ENCODE measurements around the gene EXD2. TPM values are rescaled to one million over a fixed set of nuclear protein-coding genes. Genes with fewer than 3 reads are reported as not detected.

EXD2 gene
- total and polyA plus RNA-seq, 2 of the 13 experiments (the other 11 are each of a cell fraction or from before 2014, with no cell fraction given): 9.5 to 15.1 TPM

DNA sequence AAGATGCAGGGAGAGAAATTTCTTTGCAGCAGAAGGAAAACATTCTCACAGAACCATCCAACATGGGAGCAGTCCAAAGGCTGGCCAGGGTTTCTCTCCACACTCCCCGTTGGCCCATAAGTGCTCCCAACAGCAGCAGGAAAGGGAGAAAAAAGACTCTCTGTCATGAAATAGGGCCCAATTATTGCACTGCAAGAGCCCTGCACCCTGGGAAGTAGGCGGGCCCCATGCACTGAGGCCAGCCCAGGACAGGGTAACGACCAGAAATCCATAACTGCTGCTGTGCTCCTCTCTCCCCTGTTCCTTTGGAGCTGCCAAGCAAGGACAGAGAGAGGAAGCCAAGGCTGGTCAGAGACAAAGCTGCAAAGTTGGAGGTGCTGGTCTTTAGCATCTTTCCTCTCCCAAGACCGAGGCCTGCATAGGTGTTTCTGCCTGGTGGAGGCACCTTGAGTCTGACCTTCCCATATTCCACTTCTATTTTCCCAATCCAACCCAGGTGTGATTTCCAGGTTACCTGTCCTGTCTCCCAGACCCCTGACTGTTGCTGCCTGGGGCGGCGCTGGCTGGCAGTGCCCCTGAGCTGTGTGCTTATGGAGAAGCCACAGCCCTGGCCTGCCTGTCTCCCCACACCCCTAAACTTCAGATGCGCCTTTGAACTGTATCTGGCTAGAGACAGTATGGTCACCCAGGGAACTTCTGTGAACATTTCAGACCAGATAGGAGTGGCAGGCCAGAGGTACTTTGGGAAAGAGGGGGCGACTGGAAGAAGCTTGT is 75.5 kb downstream of the EXD2 start (continued):
- TF ChIP-seq, protein P1, sequence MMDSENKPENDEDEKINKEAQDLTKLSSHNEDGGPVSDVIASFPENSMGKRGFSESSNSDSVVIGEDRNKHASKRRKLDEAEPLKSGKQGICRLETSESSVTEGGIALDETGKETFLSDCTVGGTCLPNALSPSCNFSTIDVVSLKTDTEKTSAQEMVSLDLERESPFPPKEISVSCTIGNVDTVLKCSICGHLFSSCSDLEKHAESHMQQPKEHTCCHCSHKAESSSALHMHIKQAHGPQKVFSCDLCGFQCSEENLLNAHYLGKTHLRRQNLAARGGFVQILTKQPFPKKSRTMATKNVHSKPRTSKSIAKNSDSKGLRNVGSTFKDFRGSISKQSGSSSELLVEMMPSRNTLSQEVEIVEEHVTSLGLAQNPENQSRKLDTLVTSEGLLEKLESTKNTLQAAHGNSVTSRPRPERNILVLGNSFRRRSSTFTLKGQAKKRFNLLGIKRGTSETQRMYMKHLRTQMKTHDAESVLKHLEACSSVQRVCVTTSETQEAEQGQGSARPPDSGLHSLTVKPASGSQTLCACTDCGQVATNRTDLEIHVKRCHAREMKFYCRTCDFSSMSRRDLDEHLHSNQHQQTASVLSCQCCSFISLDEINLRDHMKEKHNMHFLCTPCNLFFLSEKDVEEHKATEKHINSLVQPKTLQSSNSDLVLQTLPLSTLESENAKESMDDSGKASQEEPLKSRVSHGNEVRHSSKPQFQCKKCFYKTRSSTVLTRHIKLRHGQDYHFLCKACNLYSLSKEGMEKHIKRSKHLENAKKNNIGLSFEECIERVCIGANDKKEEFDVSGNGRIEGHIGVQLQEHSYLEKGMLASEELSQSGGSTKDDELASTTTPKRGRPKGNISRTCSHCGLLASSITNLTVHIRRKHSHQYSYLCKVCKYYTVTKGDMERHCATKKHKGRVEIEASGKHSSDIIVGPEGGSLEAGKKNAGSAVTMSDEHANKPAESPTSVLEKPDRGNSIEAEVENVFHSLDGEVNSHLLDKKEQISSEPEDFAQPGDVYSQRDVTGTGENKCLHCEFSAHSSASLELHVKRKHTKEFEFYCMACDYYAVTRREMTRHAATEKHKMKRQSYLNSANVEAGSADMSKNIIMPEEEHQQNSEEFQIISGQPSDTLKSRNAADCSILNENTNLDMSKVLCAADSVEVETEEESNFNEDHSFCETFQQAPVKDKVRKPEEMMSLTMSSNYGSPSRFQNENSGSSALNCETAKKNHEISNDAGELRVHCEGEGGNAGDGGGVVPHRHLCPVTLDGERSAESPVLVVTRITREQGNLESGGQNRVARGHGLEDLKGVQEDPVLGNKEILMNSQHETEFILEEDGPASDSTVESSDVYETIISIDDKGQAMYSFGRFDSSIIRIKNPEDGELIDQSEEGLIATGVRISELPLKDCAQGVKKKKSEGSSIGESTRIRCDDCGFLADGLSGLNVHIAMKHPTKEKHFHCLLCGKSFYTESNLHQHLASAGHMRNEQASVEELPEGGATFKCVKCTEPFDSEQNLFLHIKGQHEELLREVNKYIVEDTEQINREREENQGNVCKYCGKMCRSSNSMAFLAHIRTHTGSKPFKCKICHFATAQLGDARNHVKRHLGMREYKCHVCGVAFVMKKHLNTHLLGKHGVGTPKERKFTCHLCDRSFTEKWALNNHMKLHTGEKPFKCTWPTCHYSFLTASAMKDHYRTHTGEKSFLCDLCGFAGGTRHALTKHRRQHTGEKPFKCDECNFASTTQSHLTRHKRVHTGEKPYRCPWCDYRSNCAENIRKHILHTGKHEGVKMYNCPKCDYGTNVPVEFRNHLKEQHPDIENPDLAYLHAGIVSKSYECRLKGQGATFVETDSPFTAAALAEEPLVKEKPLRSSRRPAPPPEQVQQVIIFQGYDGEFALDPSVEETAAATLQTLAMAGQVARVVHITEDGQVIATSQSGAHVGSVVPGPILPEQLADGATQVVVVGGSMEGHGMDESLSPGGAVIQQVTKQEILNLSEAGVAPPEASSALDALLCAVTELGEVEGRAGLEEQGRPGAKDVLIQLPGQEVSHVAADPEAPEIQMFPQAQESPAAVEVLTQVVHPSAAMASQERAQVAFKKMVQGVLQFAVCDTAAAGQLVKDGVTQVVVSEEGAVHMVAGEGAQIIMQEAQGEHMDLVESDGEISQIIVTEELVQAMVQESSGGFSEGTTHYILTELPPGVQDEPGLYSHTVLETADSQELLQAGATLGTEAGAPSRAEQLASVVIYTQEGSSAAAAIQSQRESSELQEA (CRISPR knock-in tag; IDR thresholded peaks at IDR 0.05; ENCODE audit: not compliant biosample characterization): no peak
- TF ChIP-seq, protein P2, sequence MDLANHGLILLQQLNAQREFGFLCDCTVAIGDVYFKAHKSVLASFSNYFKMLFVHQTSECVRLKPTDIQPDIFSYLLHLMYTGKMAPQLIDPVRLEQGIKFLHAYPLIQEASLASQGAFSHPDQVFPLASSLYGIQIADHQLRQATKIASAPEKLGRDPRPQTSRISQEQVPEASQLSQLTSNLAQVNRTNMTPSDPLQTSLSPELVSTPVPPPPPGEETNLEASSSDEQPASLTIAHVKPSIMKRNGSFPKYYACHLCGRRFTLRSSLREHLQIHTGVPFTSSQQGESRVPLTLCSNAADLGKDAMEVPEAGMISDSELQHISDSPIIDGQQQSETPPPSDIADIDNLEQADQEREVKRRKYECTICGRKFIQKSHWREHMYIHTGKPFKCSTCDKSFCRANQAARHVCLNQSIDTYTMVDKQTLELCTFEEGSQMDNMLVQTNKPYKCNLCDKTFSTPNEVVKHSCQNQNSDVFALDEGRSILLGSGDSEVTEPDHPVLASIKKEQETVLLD (CRISPR knock-in tag; IDR thresholded peaks at IDR 0.05; ENCODE audit: low read depth): no peak
- TF ChIP-seq PCBP1 (IDR thresholded peaks at IDR 0.05; ENCODE audit: borderline replicate concordance, low read depth, low read length): no peak
- TF ChIP-seq ZNF432 (CRISPR knock-in tag; IDR thresholded peaks at IDR 0.05; ENCODE audit: borderline replicate concordance): no peak
- no peak for TF ChIP-seq ZNF138 (CRISPR knock-in tag; IDR thresholded peaks at IDR 0.05; ENCODE audit: low read depth)

Data from HepG2 (cell line).